HG02973 (cell line): ENCODE measurements around the gene MKKS.
A peak's percentile ranks its signal among the peaks of the same experiment; 100 is the strongest.

ENCODE experiments used
- ATAC-seq: cut with Tn5 transposase; IDR thresholded peaks from one replicate; pipeline ENCODE4 v1.9.1; 2021; ENCODE audit warnings: moderate library complexity; ENCODE audit not compliant: unreplicated experiment

The MKKS gene

DNA sequence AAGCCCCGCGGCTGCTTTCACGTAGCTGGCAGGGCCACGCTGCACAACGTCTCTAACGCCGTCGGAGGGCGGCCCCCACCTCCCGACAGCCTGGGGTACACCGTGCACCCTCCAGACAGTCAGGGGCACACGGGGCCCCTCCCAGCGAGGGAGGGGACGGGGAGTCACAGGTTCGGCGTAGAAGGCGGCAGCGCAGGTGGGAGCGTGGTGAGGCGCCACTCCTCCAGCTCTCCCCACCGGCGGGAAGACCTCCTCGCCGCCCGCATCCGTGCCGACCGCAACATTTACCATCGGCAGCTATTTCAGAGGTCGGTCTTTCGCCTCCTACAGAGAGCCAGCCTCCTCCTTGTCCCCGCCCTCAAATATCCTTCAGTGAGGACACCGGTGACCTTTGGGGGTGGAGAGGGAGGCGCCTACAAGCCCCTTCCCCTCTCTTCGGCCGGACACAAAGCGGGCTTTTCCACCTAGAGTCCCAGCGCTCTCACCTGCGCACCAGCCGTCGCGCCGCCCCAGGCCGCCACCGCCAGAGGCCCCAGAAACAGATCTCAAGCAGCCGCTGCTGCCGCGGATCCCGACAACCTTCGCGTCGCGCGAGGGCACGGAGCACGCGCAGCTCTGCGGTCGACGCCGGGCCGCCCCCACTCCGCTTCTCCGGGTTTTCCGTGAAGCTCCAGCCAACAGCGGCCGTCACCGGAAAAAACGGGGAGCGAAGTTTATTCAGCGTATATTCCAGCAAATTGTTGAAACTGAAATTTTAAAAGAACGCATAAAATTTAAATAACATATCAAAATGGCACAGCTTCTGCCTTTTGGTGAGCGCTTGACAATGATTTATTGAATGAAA is at the start of gene MKKS:
TSS of gene MKKS (minus strand) at position 600 of the 844 bp plus-strand sequence. CDS start 20,708 bp downstream, outside the sequence.
- ATAC-seq, result peak; percentile 46

DNA sequence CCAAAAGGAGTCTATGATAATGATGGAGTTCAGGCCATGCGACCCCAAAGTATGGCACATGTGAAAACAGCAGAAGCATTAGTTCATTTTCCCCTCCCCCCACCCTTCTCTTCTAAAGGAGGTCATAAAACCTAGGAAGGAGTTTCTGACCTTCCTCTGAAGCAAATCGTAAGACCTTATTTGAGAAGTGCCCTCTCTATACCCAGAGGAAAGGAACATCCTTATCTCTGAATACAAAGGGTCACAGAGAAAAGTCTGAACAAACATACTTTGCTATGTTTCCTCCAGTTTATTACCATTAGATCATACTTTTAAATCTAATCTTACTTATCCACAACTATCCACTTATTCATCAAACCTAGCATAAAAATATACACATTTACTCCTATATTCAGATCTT is 49.7 kb upstream of the MKKS start:
- no peak for ATAC-seq

DNA sequence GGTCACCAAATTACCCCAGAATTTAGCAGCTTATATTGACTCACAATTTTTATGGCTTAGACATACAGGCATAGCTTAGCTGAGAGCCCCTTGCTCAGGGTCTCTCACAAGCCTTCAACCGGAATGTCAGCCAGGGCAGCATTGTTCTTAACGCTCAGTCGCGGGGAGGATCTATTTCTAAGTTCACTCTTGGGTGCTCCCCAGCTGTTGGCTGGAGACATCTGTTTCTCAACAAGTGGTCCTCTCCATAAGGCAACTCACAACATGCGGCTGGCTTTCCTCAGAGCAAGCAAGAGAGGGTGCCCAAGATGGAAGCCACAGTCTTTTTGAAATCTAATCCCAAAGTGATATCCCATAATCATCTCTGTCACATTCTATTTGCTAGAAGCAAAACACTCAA is 47.7 kb upstream of the MKKS start:
- no peak for ATAC-seq

DNA sequence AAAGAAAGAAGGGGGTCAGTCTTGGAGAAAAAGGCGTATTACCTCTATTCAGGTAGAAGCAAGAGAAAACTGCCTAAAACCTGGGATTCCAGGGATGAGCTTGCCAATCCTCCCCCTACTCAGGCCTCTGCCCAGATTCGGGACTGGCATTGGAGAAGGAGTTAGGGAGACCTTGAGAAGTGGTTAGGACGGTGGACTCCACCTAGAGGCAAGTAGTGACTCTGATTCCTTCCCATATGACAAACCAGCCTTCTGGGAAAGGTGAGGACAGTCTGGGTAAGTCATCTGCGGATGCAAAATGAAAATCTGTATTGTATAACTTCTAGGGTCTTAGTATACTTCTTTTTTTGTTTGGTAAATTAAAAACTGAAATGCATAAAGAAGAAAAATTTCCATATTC is 44.9 kb upstream of the MKKS start:
- no peak for ATAC-seq

DNA sequence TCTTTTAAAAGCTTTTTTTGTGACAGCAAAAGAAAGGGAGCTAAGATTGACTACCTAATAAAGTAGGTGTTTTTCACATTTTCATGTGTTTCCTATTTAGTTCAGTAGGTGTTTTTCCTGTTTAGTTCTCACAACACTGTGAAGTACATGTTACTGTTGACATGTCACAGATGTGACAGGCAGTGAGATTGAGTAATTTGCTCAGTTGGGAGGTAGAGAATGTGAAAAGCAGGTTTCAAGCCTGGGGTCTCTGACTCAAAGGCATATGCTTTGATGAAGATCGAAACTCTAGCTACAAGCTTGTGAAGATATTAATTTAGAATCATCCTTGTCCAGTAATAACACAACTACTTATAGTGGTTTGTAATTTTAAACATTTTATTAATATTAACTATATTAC is 44.2 kb upstream of the MKKS start:
- ATAC-seq, result peak; percentile 65

DNA sequence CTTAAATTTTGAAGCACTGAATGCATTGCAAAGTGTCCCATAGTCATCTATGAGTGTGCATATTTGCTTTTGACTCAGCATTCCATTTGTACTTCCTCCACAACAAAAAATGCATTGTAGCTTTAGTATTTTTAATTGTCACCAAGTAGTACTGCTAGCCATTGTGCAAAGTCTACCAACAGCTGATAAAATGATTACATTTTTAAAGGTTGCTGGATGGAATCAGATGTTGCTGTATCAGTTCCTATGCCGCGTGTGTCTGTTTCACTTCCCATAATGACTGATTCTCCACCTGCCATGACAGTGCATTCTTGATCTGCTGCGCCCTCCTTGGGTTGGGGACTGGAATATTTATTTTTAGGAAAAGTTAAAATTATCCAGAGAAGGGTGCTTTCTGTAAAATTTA is 42.3 kb upstream of the MKKS start:
- ATAC-seq, result peak; percentile 76

DNA sequence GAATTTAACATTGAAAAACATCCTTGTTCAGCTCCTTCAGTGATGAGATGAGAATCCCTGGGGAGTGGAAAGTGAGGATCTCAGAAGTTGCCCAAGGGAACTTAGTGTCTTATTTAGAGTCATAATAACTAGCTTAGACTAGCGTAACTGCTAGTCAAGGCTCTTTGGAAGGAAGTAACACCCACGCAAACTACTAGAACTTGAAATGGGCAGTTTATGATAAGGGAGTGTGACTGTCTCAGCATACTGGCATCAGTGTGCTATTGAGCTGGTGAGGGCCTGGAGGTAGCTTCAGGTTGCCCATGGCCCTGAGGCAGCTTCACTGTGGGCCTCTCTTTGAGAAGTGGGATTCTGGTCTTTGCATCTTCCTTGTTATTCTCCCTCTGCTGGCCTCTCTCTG is 41.2 kb upstream of the MKKS start:
- ATAC-seq, result no peak

DNA sequence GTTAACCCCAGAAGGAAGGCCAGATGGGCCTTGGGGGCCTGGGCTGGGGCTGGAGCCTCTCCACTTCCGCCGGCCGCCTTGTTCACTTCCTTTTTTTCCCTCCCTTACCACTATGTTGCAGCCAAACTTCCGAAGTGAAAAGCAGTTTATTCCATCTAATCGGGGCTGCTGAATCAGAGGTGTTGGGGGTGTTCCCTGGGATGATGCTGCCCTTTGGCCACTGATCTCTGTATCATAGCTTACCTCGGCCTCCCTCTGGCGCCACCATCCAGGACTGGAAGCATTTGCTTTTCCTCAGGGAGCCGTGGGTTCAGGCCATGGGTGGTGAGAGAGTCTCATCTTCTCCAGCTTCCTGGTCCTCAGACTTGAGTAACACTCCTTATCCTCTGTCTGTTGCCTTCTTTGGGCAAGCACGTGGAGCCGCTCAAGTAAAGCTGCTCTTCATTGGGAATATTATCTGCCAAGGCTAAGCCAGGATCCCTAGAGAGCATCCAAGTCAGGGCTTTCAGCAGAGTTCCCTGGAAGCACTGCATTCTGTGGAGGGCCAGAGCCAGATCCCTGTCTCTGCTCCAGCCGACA is 40.7 kb upstream of the MKKS start:
- no peak for ATAC-seq

DNA sequence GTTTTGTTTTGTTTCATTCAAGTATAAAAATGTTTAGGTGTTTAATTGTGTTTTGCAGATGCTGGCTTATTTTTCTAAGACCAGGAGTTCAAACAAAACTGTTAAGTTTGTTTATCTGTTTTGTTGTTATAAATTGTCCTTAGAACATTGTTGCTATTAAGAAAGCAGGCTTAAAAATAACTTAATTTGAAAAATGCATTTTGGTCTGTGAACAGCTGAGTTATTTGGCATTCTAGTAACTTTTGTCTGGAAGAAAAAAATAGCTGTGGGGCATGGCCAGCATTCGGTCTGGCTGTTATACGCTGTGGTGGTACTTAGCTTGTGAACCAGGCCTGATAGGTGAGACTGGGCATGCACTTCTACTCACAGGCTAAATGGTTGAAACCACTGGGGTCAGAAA is 38.8 kb upstream of the MKKS start:
- no peak for ATAC-seq

DNA sequence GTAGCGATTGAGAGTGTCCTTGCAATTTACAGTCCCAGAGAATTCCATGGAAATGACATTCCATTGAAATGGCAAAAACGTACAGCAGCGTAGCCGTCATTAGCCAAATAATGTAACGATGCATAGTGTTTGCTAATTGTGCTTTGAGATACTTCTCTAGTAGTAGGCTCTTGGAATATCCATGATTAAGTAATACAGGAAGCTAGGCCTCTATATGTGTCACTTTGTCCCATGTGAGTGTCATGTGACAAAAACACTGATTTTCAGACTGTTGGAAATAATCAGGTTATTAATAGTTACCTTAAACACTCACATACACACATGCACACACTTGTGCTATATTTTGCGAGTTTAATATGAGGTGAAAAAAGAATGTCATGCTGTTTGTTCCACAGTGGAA is 36.3 kb upstream of the MKKS start:
- no peak for ATAC-seq

DNA sequence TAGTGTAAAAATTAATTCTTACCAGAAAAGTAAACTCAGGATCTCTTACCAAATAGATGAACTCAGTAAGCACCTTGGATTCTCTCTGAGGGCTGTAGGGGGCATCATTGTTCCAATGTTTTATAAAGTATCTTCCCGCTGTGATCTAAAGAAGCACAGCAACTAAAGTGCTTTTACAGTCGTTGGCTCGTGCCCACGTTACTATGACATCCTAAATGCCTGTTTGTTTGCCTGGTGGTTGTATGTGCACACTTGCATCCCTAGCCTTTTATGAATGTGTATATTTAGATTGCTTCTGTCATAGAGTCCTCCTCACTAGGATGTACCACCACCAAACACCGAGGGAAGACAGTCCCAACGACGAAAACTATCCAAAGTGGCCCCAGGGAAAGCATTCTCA is 35.6 kb upstream of the MKKS start:
- ATAC-seq, result no peak

DNA sequence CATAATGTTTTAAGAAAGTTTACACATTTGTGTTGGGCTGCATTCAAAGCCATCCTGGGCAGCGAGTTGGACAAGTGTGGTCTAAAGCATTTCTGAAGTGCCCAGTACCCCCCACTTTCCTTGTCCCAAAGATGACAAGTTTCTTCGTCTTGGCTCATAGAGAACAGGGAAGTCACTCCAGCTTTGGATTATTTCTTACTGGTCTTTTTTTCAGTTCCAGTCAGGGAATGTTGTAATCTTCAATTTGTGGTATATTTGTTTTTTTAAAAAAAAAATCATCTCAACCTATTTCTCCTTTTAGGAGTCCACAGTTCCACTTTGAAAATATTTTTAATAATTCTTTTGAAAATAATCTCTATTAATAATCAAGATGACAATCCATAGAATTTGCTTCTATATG is 35.0 kb upstream of the MKKS start:
- no peak for ATAC-seq

DNA sequence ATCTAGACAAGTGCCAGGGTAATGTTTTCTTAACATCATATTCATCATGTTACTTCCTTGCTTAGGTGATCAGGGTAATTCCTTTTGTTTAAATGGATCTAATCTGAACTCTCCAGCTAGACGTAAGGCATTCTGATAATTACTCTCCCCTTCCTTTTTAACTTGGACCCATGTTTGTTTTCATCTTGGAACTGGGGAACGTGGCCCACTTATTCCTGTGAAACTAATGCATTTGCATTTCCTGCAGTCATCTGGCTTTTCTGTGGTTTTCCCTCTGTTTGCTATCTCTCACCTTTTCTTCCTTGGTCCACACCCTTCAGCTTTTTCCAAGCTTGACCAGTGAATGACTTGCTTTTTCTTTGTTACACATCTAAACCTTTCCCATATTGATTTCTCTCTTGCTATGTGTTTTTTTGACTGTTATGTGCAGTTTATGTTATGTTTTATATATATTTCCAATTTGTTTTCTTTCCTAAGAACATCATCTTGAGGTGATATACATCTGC is 34.4 kb upstream of the MKKS start:
- no peak for ATAC-seq

DNA sequence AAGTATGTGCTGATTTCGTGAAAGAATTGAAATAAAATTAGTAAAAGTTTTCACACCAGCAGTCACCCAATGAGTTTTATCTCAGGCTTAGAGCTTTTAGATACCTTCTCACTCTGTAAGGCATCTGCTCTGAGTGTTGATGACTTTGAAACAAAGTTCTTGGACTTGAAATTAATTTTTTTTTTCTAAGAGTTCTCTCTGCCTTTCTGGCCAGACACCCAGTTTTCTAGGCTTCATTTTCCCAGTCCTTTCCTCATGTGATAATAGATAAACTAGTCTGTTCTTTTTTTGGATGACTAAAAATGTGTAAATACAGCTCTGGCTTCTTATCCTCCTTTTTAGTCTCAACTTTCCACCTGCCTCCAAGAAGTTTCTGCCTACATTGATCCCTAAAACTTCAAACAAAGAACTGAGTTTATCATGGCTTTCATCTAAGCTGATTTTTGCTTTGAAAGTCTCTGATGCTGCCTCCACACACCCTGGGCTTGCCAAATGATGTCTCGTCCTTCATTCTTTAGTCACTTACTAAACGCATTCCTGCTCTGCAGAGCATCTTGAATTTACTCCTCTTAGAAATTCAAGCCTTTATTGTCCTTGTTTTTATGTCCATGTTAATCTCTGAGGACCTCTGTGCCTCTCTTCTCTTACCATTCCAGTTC is 33.8 kb upstream of the MKKS start:
- no peak for ATAC-seq

DNA sequence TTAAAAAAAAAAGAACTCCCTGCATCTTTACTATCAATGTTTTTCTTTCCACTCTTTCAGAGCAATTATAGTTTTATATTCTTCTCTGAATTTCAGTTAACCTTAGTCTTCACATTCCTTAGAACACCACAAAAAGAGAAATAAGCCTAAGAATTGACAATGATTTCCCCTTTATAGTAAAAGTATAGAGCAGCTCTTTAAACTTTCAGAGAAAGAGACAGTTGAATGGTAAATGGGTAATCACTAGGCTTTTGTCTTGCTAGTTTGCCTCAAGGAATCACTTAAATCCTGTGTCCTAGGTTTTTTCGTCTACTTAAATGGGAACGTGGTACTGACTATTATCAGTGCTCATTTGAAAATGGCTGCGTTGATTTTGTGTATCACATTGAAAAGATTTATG is 32.8 kb upstream of the MKKS start:
- ATAC-seq, result no peak

DNA sequence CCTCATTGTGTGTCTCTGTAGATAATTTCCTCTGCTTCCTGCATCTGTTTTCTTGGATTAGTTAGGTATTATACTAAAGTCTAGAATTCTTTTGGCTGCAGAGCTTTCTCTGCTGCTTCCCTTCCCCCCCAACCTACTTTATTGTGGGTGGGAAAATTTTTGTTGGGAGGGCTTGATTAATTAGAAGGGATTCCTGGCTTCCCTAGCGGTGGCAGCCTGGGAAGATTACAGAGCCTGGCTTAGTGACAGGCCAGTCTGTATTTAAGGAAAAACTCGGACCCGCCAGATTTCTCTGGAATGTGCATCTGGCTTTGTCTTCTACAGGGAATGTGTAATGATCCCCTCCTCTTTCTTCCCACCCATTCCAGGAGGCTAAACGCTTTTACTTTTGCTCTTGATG is 32.3 kb upstream of the MKKS start:
- ATAC-seq, result no peak

DNA sequence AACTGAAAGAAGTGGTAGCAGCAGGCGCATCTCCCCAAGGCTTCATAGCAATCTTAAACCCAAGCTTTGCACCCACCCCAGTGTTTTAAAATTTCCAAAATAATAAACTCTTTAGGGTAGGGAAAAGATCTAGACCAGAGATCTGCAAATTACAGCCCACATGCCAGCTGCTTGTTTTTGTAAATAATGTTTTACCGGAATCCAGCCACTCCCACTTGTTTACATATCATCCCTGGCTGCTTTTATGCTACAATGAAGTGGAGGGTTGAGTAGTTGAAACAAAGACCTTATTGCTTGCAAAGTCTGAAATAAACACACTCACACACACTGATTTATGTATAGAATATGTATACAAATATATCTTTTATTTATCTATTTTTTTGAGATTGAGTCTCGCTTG is 31.1 kb upstream of the MKKS start:
- ATAC-seq, result no peak

DNA sequence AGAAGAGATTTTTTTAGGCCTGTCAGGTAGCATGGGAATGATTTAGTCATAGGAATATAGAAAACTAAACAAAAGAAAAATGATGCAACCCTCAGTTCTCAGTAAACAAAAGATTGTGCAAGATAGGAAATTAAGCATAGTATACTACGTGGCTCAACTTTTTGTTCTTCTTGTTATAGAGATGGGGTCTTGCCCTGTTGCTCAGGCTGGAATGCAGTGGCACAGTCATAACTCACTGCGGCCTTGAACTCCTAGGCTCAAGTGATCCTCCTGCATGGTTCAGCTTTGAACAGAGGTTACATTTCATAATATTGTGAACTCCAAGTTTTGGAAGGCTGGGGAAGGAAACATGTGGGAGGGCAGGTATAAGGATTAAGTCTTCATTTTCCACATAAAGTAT is 29.6 kb upstream of the MKKS start:
- ATAC-seq, result no peak

DNA sequence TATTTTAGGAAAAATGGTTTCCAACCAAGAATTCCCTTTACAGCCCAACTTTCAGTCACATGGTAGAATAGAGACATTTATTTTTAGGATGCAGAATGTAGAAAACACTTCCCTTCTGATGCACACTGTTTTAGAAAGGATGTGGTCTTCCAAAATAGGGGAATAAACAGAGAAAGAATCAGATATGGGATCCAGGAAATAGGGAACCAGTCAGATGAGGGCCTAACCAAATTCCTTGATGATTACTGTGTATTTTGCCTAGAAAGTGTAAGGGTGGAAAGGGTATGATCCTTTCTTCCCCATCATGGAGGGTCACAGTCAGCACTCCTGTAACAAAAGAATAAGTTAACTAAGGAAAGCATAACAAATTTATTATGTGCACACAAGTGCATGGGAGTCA is 28.5 kb upstream of the MKKS start:
- ATAC-seq, result no peak

DNA sequence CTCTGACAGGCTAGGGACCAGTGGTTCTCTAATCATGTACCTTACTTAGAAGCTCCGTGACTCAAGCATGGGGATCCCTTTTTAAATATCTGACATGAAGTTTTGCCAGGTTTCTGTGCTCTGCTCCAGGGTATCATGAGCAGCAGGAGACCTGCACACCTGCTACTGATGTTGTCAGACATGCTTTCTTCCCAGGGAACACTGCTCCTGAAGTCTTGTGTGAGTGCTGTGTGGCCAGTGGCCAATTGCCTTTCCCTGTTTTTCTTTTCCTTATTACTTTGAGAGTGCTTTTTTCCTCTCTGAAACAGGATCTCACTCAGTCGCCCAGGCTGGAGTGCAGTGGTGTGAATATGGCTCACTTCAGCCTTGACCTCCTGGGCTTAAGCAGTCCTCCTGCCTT is 27.5 kb upstream of the MKKS start:
- no peak for ATAC-seq

DNA sequence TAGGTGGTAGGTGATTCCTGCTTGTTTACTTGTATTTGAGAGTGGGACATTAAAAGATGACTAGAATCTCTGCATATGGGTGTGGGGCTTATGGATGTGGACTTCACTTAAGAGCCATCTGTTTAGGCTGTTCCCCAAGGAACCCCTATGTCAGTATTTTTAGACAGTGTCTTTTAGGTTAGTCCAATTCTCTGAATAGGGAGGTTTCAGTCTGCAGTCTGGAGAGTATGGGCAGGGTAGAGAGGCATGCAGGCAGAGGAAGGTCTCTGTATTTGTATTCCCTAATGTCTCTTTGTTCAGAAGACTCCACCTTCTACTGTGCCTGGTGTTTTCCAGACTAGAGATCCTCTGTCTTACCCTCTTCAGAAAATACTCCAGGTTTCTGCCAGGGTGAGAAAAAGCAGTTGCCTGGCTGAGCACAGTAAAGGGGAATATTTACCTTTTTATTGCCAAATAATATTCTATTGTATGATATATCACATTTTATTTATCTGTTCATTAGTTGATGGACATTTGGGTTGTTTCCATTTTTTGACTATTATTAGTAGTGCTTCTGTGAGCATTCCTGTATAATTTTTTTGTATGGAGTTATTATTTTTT is 20.2 kb upstream of the MKKS start:
- ATAC-seq, result no peak

DNA sequence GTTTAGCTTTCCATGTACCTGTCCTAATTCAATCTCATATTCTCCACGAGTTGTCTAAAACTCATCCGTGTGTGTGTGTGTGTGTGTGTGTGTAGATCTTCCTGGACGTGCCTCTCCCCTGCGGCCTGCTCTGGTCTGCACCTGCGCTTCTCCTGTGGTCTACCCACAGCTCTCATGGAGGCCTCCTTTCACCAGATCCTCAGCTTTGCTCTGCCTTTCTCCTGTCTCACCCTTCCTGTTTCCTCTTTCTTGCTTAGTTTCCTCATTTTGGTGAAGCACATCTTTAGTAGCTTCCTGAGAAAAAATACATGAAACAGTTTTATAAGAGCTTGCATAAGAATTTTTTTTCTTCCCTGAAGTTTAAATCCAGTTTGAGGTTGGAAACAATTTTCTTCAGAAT is 19.2 kb upstream of the MKKS start:
- peak; percentile 80 for ATAC-seq
